SU-DHL-6 (cell line): ENCODE data around the gene NOD1.

Source experiments
- H2AFZ ChIP-seq: fragments of 200-600 bp; sonication (generic); 2 replicates; pipeline ENCODE4 v1.6.1; 2014; ENCODE audit warnings: low read depth, mild to moderate bottlenecking, moderate library complexity, mixed read lengths, antibody characterized with exemption, low read length; ENCODE audit not compliant: severe bottlenecking
- H3F3A ChIP-seq: fragments of 200-600 bp; shearing (Covaris generic); 2 replicates; pipeline ENCODE4 v1.6.0; 2016; ENCODE audit warnings: antibody characterized with exemption, mild to moderate bottlenecking; ENCODE audit not compliant: insufficient read depth
- H3K27ac ChIP-seq: fragments of 200-600 bp; sonication (generic); 2 replicates; pipeline ENCODE4 v1.5.1; 2016; ENCODE audit warnings: low read depth, mild to moderate bottlenecking, low read length, moderate library complexity, mixed read lengths
- H3K27me3 ChIP-seq: fragments of 200-600 bp; sonication (generic), shearing (Covaris generic); 2 replicates; pipeline ENCODE4 v1.6.0; 2014; ENCODE audit warnings: mild to moderate bottlenecking, low read length
- H3K36me3 ChIP-seq: fragments of 200-600 bp; sonication (generic); 2 replicates; pipeline ENCODE4 v1.6.1; 2014; ENCODE audit warnings: mild to moderate bottlenecking, low read length, mixed read lengths
- H3K4me2 ChIP-seq: fragments of 300-600, 200-600 bp; shearing (Covaris generic), sonication (generic); 2 replicates; pipeline ENCODE4 v1.6.0; 2014; ENCODE audit warnings: low read length, low read depth, mild to moderate bottlenecking; ENCODE audit not compliant: poor library complexity, severe bottlenecking
- H3K4me3 ChIP-seq: fragments of 200-600 bp; sonication (generic); 2 replicates; pipeline ENCODE4 v1.5.1; 2014; ENCODE audit warnings: antibody characterized with exemption, low read length, mild to moderate bottlenecking, mixed read lengths; ENCODE audit not compliant: insufficient read depth, poor library complexity, severe bottlenecking
- H3K79me2 ChIP-seq: fragments of 200-600 bp; sonication (generic); 2 replicates; pipeline ENCODE4 v1.6.1; 2014; ENCODE audit warnings: mild to moderate bottlenecking, low read length, moderate library complexity; ENCODE audit not compliant: insufficient read depth
- H3K9ac ChIP-seq: fragments of 200-600 bp; sonication (generic); 2 replicates; pipeline ENCODE4 v1.7.0; 2014; ENCODE audit warnings: mild to moderate bottlenecking, low read length
- H3K9me2 ChIP-seq: fragments of 200-600 bp; sonication (generic); replicated peaks from 2 replicates; pipeline ENCODE4 v1.6.1; 2014; ENCODE audit warnings: low read length; ENCODE audit not compliant: insufficient read depth
- H3K9me3 ChIP-seq: fragments of 200-600 bp; sonication (generic); 2 replicates; pipeline ENCODE4 v1.6.1; 2014; ENCODE audit warnings: low read length, mixed read lengths; ENCODE audit not compliant: insufficient read depth
- H4K20me1 ChIP-seq: fragments of 200-600 bp; sonication (generic); 2 replicates; pipeline ENCODE4 v1.6.1; 2014; ENCODE audit warnings: low read depth, mild to moderate bottlenecking, antibody characterized with exemption, low read length, moderate library complexity, mixed read lengths
- EZH2phosphoT487 ChIP-seq: fragments of 200-600 bp; sonication (generic), shearing (Covaris generic); conservative IDR thresholded peaks from 2 replicates; pipeline ENCODE4 v1.6.1; 2018; ENCODE audit warnings: mild to moderate bottlenecking, antibody characterized with exemption, low read length, moderate library complexity, mixed read lengths
- TF ChIP-seq, protein P1 (sequence below): fragments of 200-600 bp; sonication (generic); IDR thresholded peaks from one replicate; pipeline ENCODE4 v1.5.1; 2017; ENCODE audit warnings: antibody characterized with exemption, mild to moderate bottlenecking, low read length, moderate library complexity; ENCODE audit not compliant: insufficient read depth, poor library complexity, severe bottlenecking

Gene NOD1

DNA sequence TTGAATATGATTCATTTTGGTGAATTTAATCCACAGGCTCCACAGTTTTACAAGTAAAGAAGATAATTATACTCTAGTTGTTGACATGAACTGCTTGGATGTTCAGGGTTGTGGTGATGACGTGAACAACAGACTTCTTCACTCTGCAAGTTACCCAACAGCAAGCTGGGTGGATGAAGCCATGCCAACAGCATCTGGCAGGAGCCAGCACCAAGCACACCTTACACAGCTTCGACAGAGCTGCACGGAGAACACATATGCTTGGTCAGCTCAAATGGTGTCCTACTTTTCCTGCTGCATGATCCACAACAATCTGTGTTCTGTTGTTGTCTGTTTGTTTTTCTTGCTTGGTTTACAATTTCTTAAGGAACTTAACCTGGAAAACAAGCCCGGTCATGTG is 9.8 kb downstream of the NOD1 start:
- Histone ChIP-seq H3K27ac (no peak overlapping the region), H3K36me3 (no peaks in the 10 kb centered on the region), H3K4me3 (no peak overlapping the region), H3K27me3 (no peaks in the 10 kb centered on the region), H3K9ac (no peak overlapping the region), H3F3A (no peaks in the 10 kb centered on the region), H4K20me1 (no peaks in the 10 kb centered on the region), H3K9me2 (no peaks in the 10 kb centered on the region), H3K79me2 (no peaks in the 10 kb centered on the region), H2AFZ (no peak overlapping the region), H3K9me3 (no peaks in the 10 kb centered on the region), H3K4me2 (no peak overlapping the region)
- TF ChIP-seq EZH2phosphoT487: no peak
- TF ChIP-seq, protein P1, sequence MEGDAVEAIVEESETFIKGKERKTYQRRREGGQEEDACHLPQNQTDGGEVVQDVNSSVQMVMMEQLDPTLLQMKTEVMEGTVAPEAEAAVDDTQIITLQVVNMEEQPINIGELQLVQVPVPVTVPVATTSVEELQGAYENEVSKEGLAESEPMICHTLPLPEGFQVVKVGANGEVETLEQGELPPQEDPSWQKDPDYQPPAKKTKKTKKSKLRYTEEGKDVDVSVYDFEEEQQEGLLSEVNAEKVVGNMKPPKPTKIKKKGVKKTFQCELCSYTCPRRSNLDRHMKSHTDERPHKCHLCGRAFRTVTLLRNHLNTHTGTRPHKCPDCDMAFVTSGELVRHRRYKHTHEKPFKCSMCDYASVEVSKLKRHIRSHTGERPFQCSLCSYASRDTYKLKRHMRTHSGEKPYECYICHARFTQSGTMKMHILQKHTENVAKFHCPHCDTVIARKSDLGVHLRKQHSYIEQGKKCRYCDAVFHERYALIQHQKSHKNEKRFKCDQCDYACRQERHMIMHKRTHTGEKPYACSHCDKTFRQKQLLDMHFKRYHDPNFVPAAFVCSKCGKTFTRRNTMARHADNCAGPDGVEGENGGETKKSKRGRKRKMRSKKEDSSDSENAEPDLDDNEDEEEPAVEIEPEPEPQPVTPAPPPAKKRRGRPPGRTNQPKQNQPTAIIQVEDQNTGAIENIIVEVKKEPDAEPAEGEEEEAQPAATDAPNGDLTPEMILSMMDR: no peak

DNA sequence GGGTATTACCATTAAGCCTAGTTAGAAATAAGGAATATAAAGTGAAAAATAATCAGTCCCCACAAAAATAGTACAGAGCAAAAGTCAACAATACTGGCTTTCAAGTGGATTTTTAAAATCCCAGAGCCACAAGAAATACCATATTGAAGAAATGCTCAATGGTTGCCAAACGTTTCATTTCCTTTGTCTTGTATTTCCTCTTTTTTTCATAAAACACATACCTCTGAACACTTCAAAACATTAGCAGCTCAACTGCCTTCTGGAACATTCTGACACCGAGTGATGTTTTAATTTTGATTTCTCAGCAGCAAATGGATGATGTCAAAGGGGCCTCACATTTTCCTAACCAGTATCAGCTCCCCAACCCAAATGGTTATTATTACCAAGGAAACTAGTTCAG is 10.5 kb downstream of the NOD1 start:
- Histone ChIP-seq H3K4me3 (no peak overlapping the region), H3K9me3 (no peaks in the 10 kb centered on the region), H4K20me1 (no peaks in the 10 kb centered on the region), H3K9ac (no peak overlapping the region), H3F3A (no peaks in the 10 kb centered on the region), H3K27ac (no peak overlapping the region), H3K27me3 (no peaks in the 10 kb centered on the region), H3K36me3 (no peaks in the 10 kb centered on the region), H3K4me2 (no peak overlapping the region), H2AFZ (no peak overlapping the region), H3K79me2 (no peaks in the 10 kb centered on the region), H3K9me2 (no peaks in the 10 kb centered on the region)
- TF ChIP-seq EZH2phosphoT487: no peak
- TF ChIP-seq, protein P1: no peak

DNA sequence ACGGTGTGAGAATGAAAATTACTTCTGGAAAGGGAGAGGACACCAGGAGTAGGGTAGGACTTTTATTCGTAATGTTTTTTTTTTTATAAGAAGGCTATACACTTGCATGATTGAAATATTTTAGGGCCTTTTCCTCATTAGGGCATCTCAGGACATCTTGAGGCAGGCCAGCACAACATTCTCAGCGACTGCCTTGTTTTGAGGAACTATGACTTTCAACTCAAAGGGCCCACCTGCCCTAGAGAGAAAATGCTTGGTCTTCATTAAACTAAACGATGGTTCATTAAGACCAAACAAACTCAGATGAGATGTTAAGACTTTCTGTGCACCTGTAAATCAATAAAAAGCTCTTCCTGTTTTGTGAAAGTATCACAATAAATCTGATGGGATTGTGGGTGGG is 11.3 kb downstream of the NOD1 start:
- H4K20me1 ChIP-seq: no peaks in the 10 kb centered on the region
- H3K9me2 ChIP-seq: no peaks in the 10 kb centered on the region
- H3K9me3 ChIP-seq: no peaks in the 10 kb centered on the region
- H3K27ac ChIP-seq: no peak overlapping the region
- no peak overlapping the region for H3K4me2 ChIP-seq
- H2AFZ ChIP-seq: no peak overlapping the region
- H3K27me3 ChIP-seq: no peaks in the 10 kb centered on the region
- H3K79me2 ChIP-seq: no peaks in the 10 kb centered on the region
- no peaks in the 10 kb centered on the region for H3F3A ChIP-seq
- TF ChIP-seq, protein P1: no peak
- TF ChIP-seq EZH2phosphoT487: no peak
- H3K4me3 ChIP-seq: no peak overlapping the region
- H3K36me3 ChIP-seq: no peaks in the 10 kb centered on the region
- no peak overlapping the region for H3K9ac ChIP-seq
